ENCODE results near the gene DRAM1. TPM values are rescaled to one million over a fixed set of nuclear protein-coding genes. Genes with fewer than 3 reads are reported as not detected.

DRAM1 gene
- total and polyA plus RNA-seq, 2 donors (not counting 1 experiment from before 2014, with no cell fraction given): 2.1 to 10.2 TPM

DNA sequence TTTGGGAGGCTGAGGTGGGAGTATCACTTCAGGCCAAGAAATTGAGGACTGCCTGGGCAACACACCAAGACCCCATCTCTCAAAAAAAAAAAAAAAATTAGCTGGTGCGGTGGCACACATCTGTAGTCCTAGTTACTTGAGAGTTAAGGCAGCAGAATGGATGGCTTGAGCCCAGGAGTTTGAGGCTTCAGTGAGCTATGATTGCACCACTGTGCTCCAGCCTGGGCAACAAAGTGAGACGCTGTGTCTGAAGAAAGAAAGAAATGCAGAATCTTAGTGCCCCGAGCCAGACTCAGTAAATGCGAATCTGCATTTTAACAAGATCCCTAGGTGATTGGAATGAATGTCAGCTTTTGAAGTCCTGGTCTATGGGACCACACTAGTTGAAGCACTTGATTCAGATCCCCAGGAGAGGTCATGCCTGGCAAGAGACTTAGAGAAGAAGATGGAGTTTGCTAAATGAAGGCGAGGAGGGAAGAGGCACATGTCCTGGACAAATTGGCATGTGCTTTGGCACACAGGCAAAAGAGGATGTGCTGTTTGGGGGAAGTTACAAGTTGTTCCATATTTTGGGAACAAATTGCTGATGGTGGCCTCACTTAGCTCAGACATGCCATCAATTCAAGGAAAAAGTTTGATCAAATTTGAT, 56.6 kb downstream of the DRAM1 start:
- 100% methylated on average over 4 of the region's 5 CpGs for WGBS (ENCODE audit: insufficient coverage)
- peak overlapping the region; percentile 16 for H3K4me3 Mint-ChIP-seq
- Histone ChIP-seq H3K4me2 (replicated peaks; ENCODE audit: low read depth, low read length, poor library complexity, severe bottlenecking) (peak overlapping the region; percentile 4), H3K4me1 (ENCODE audit: control insufficient read depth in 2 of 2, insufficient read depth in 2 of 2, low read length in 2 of 2) (peaks cover 82 to 85% of the 10 kb centered on the region in 2 donors), H3K27me3 (replicated peaks in 1 of 4; ENCODE audit: control extremely low read depth in 1 of 4, control insufficient read depth in 3 of 4, insufficient read depth in 4 of 4, low read length in 3 of 4) (no peaks in the 10 kb centered on the region), H3K9ac (ENCODE audit: low read length) (no peak overlapping the region), H4K20me1 (ENCODE audit: control insufficient read depth, insufficient read depth, low read length, poor library complexity, severe bottlenecking) (no peaks in the 10 kb centered on the region), H3K27ac (ENCODE audit: low read length in 2 of 2) (peak overlapping the region; percentile 81 to 93), H3K4me3 (ENCODE audit: control extremely low read depth in 1 of 5, extremely low read depth in 1 of 5, insufficient read depth in 1 of 5, low read depth in 2 of 5, low read length in 4 of 5) (no peak overlapping the region), H3K79me2 (ENCODE audit: control insufficient read depth, insufficient read depth, low read length) (no peaks in the 10 kb centered on the region), H2AFZ (ENCODE audit: insufficient read depth, low read depth, low read length, poor library complexity, severe bottlenecking) (no peak overlapping the region), H3K9me3 (ENCODE audit: control extremely low read depth in 1 of 3, control insufficient read depth in 2 of 3, insufficient read depth in 1 of 3, low read length in 2 of 3) (peaks cover 0 to 8% (median 5%) of the 10 kb centered on the region in 3 donors), H3K36me3 (replicated peaks in 1 of 2; ENCODE audit: control extremely low read depth in 1 of 2, control insufficient read depth in 1 of 2, extremely low read depth in 1 of 2, insufficient read depth in 2 of 2, low read length in 1 of 2) (no peaks in the 10 kb centered on the region)
- no peak for TF ChIP-seq EZH2 (IDR thresholded peaks at IDR 0.05; ENCODE audit: borderline replicate concordance, insufficient read depth, low read depth, low read length, poor library complexity, severe bottlenecking)
- TF ChIP-seq, protein P1, sequence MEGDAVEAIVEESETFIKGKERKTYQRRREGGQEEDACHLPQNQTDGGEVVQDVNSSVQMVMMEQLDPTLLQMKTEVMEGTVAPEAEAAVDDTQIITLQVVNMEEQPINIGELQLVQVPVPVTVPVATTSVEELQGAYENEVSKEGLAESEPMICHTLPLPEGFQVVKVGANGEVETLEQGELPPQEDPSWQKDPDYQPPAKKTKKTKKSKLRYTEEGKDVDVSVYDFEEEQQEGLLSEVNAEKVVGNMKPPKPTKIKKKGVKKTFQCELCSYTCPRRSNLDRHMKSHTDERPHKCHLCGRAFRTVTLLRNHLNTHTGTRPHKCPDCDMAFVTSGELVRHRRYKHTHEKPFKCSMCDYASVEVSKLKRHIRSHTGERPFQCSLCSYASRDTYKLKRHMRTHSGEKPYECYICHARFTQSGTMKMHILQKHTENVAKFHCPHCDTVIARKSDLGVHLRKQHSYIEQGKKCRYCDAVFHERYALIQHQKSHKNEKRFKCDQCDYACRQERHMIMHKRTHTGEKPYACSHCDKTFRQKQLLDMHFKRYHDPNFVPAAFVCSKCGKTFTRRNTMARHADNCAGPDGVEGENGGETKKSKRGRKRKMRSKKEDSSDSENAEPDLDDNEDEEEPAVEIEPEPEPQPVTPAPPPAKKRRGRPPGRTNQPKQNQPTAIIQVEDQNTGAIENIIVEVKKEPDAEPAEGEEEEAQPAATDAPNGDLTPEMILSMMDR (IDR thresholded peaks at IDR 0.05): no peak
- H3K4me1 Mint-ChIP-seq: peaks cover 84% of the 10 kb centered on the region
- POLR2A ChIA-PET: interaction anchor here (0.6 to 0.8 kb wide), 2 partner anchors 45 to 76 kb away, joined by 3 to 5 read pairs; no protein-coding TSS in a partner anchor
- no peaks in the 10 kb centered on the region for H3K27me3 Mint-ChIP-seq
- H3K27ac Mint-ChIP-seq: peak overlapping the region; percentile 88
- H3K9me3 Mint-ChIP-seq (ENCODE audit: insufficient read depth): peaks cover 4% of the 10 kb centered on the region
- ATAC-seq (ENCODE audit: low read depth) (no peak), DNase-seq (no peak)
- intact Hi-C loops (cut with micrococcal nuclease): loop anchor here (2.0 to 5.0 kb wide), 3 partner anchors 57 to 127 kb away; partner anchors contain the start of genes DRAM1 and WASHC3
- CTCF ChIA-PET: interaction anchor here (0.6 to 12.0 kb wide), 5 partner anchors 9 to 761 kb away, joined by 3 to 89 read pairs (median 3); no protein-coding TSS in a partner anchor

Measured in B cell (primary cell).